Stimulated activated memory B cell treated with anti-CD40 and anti-IgM and Interleukin-4, amounts not matched to agents 10 μg/mL and 1 μg/mL and 100 μg/mL, for 72 hours (primary cell): ENCODE measurements around the gene PPM1L.
"Not testable (repeated sequence)": the region's sequence is repeated elsewhere in the genome, so short reads cannot be mapped to it uniquely, and the experiment has no call there.

ENCODE experiments used
- ATAC-seq: fragments of 150-1000 bp; cut with Tn5 transposase; 2 replicates; pipeline ENCODE4 v1.10.0; 2021
- H3K27ac Mint-ChIP-seq: one replicate; pipeline ENCODE4 v1.8.0; 2022; ENCODE audit warnings: mild to moderate bottlenecking, mixed read lengths
- H3K27me3 Mint-ChIP-seq: one replicate; pipeline ENCODE4 v1.8.0; 2022; ENCODE audit warnings: mixed read lengths
- H3K36me3 Mint-ChIP-seq: one replicate; pipeline ENCODE4 v1.8.0; 2022; ENCODE audit warnings: mixed read lengths
- H3K4me1 Mint-ChIP-seq: one replicate; pipeline ENCODE4 v1.8.0; 2022; ENCODE audit warnings: mixed read lengths
- H3K4me3 Mint-ChIP-seq: one replicate; pipeline ENCODE4 v1.8.0; 2022; ENCODE audit warnings: mild to moderate bottlenecking, moderate library complexity, mixed read lengths
- H3K9me3 Mint-ChIP-seq: one replicate; pipeline ENCODE4 v1.8.0; 2022; ENCODE audit warnings: mixed read lengths

PPM1L gene

GRCh38 chr3:160755776-160756304 is at the start of gene PPM1L:
Gene PPM1L (plus strand): TSS chr3:160756231.
- H3K9me3 Mint-ChIP-seq: no peaks in the 10 kb centered on the region
- ATAC-seq: peak; percentile 77
- H3K27me3 Mint-ChIP-seq: peaks cover 15% of the 10 kb centered on the region
- peak within 1 kb of the TSS; percentile 94 for H3K4me3 Mint-ChIP-seq
- H3K4me1 Mint-ChIP-seq: peaks cover 45% of the 10 kb centered on the region
- no peaks in the 10 kb centered on the region for H3K36me3 Mint-ChIP-seq
- H3K27ac Mint-ChIP-seq: peak within 1 kb of the TSS; percentile 92

GRCh38 chr3:160707187-160707794 is 48.7 kb upstream of the PPM1L start:
- Mint-ChIP-seq H3K36me3 (no peaks in the 10 kb centered on the region), H3K9me3 (no peaks in the 10 kb centered on the region), H3K4me1 (no peaks in the 10 kb centered on the region), H3K27me3 (peaks cover 30% of the 10 kb centered on the region), H3K27ac (no peak overlapping the region), H3K4me3 (no peak overlapping the region)
- peak; percentile 67 for ATAC-seq

GRCh38 chr3:160709477-160710182 is 46.4 kb upstream of the PPM1L start:
- no peaks in the 10 kb centered on the region for H3K36me3 Mint-ChIP-seq
- H3K9me3 Mint-ChIP-seq: no peaks in the 10 kb centered on the region
- H3K27me3 Mint-ChIP-seq: peaks cover 40% of the 10 kb centered on the region
- no peaks in the 10 kb centered on the region for H3K4me1 Mint-ChIP-seq
- ATAC-seq: no peak
- no peak overlapping the region for H3K27ac Mint-ChIP-seq
- no peak overlapping the region for H3K4me3 Mint-ChIP-seq

- not testable (repeated sequence) for H3K9me3 Mint-ChIP-seq, ATAC-seq, H3K27ac Mint-ChIP-seq, H3K4me3 Mint-ChIP-seq, H3K36me3 Mint-ChIP-seq, H3K4me1 Mint-ChIP-seq
- H3K27me3 Mint-ChIP-seq: peaks cover 30% of the 10 kb centered on the region
Measured at GRCh38 chr3:160713144-160713543, 42.9 kb upstream of the PPM1L start.

- Mint-ChIP-seq H3K36me3 (no peaks in the 10 kb centered on the region), H3K9me3 (no peaks in the 10 kb centered on the region), H3K27me3 (peaks cover 10% of the 10 kb centered on the region), H3K4me1 (no peaks in the 10 kb centered on the region), H3K27ac (no peak overlapping the region), H3K4me3 (no peak overlapping the region)
- no peak for ATAC-seq
Measured at GRCh38 chr3:160719710-160720109, 36.3 kb upstream of the PPM1L start.

DNA sequence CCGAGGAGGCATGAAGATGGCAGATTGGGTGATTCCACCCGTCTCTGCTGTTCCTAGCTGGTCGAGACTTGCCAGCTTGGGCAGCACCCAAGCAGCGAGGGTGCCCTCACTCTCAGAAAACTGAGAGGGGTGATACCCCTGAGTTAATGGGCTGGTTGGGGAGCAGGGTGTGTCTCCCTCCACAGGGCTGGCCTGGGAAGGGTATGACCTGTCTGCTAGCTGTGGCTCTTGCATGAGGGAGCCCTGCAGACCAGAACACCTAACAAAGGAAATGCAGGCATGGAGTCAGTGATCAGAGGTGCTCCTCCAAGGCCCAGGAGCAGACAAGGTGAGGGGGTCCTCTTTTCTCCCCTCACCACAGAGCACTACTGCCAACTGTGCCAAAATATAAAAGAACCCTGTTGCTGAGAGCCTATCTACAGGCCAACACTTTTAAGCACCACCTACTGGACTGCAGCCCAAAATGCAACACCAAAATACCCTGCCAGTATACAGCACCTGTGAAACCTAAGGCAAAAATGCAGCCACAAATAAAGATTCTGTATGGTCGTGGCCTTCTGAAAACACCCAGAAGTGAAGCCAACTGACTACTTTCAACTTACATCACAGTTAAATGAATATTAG is 35.8 kb upstream of the PPM1L start:
- no peak for ATAC-seq
- H3K9me3 Mint-ChIP-seq: no peaks in the 10 kb centered on the region
- H3K27me3 Mint-ChIP-seq: peaks cover 10% of the 10 kb centered on the region
- no peak overlapping the region for H3K4me3 Mint-ChIP-seq
- no peaks in the 10 kb centered on the region for H3K4me1 Mint-ChIP-seq
- H3K36me3 Mint-ChIP-seq: no peaks in the 10 kb centered on the region
- no peak overlapping the region for H3K27ac Mint-ChIP-seq

DNA sequence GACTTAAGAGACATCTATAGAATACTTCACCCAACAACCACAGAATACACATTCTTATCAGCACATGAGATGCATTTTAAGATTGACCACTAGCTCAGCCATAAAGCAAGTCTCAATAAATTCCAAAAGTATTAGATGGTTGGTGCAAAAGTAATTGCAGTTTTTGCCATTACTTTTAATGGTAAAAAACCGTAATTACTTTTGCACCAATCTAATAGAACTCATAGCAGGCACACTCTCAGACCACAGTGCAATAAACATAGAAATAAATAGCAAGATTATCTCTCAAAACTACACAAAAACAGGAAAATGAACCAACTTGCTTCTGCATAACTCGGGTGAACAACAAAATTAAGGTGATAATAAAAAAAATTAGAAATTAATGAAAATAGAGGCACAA is 33.7 kb upstream of the PPM1L start:
- ATAC-seq: no peak
- no peaks in the 10 kb centered on the region for H3K9me3 Mint-ChIP-seq
- no peak overlapping the region for H3K27ac Mint-ChIP-seq
- H3K4me1 Mint-ChIP-seq: no peaks in the 10 kb centered on the region
- H3K36me3 Mint-ChIP-seq: no peaks in the 10 kb centered on the region
- H3K27me3 Mint-ChIP-seq: no peaks in the 10 kb centered on the region
- no peak overlapping the region for H3K4me3 Mint-ChIP-seq

DNA sequence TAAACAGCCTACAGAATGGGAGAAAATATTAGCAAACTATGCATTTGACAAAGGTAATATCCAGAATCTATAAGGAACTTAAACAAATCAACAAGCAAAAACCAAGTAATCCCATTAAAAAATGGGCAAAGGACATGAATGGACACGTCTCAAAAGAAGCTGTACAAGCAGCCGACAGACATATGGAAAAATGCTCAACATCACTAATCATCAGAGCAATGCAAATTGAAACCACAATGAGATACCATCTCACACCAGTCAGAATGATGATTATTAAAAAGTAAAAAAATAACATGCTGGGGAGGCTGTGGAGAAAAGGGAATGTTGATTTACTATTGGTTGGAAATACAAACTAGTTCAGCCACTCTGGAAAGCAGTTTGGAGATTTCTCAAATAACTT is 30.7 kb upstream of the PPM1L start:
- no peaks in the 10 kb centered on the region for H3K4me1 Mint-ChIP-seq
- no peak for ATAC-seq
- H3K9me3 Mint-ChIP-seq: no peaks in the 10 kb centered on the region
- H3K27me3 Mint-ChIP-seq: no peaks in the 10 kb centered on the region
- H3K27ac Mint-ChIP-seq: no peak overlapping the region
- H3K4me3 Mint-ChIP-seq: no peak overlapping the region
- H3K36me3 Mint-ChIP-seq: no peaks in the 10 kb centered on the region

GRCh38 chr3:160735826-160736225 is 20.2 kb upstream of the PPM1L start:
- no peaks in the 10 kb centered on the region for H3K36me3 Mint-ChIP-seq
- no peak overlapping the region for H3K4me3 Mint-ChIP-seq
- no peak overlapping the region for H3K27ac Mint-ChIP-seq
- no peaks in the 10 kb centered on the region for H3K4me1 Mint-ChIP-seq
- H3K9me3 Mint-ChIP-seq: no peaks in the 10 kb centered on the region
- no peak for ATAC-seq
- H3K27me3 Mint-ChIP-seq: peaks cover 9% of the 10 kb centered on the region

DNA sequence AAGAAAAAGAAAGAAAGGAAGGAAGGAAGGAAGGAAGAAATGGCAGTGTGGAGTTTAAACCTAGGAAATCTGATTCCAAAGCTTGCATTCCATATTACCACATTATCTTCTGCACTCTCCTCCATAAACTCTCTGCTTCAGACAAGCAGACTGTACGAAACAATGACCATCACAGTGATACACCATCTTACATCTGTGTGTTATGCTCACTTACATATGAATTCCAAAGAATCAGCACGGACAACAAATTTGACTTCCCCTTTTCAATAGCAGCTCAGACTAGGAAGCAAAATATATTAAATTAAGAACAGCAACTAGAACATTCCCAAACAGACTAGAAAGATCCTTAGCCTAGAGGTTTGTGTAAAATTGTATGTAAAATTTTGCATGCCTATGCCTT is 18.0 kb upstream of the PPM1L start:
- no peaks in the 10 kb centered on the region for H3K36me3 Mint-ChIP-seq
- no peak for ATAC-seq
- no peak overlapping the region for H3K27ac Mint-ChIP-seq
- no peaks in the 10 kb centered on the region for H3K4me1 Mint-ChIP-seq
- H3K27me3 Mint-ChIP-seq: peaks cover 9% of the 10 kb centered on the region
- no peaks in the 10 kb centered on the region for H3K9me3 Mint-ChIP-seq
- no peak overlapping the region for H3K4me3 Mint-ChIP-seq

DNA sequence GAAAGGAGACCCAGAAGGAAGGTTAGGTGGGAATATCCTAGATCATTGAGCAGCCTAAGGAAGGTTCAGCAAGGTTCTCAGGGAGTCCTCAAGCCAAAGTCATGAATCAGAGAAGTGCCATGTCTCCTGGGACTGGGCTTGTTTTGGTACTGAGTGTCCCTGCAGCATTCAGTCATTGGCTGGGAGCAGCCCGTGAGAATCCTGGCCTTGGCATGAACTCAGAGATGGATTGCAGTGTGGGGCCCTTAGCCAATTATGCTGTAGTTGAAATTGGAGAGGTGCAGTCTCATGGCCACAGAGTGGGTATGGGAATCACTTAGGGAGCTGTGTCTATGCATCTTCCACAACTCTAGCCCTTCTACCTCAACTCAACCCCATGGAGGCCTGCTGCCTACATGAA is 17.0 kb upstream of the PPM1L start:
- Mint-ChIP-seq H3K4me3 (no peak overlapping the region), H3K9me3 (no peaks in the 10 kb centered on the region), H3K27ac (no peak overlapping the region), H3K4me1 (no peaks in the 10 kb centered on the region), H3K36me3 (no peaks in the 10 kb centered on the region), H3K27me3 (peaks cover 9% of the 10 kb centered on the region)
- ATAC-seq: no peak

DNA sequence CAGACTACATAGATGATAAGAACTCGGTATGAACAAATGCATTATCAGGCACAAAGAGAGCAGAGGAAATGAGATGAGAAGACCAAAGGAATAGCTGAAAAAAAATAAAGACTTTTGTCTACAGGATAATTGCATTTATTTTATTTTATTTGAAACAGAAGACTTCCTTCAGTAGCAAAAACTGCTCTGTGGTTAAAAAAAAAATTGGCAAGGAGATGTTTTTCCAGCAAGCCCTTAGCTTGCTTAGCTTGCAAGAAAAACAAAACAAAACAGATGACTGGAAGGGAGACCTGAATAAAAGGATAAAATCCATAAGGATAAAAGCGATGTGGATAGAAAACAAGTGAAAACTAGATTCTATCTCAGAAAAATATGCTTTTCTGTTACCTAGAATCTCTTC is 9.1 kb upstream of the PPM1L start:
- Mint-ChIP-seq H3K9me3 (no peaks in the 10 kb centered on the region), H3K36me3 (no peaks in the 10 kb centered on the region), H3K4me3 (no peak overlapping the region), H3K27me3 (no peaks in the 10 kb centered on the region), H3K27ac (no peak overlapping the region), H3K4me1 (no peaks in the 10 kb centered on the region)
- no peak for ATAC-seq

DNA sequence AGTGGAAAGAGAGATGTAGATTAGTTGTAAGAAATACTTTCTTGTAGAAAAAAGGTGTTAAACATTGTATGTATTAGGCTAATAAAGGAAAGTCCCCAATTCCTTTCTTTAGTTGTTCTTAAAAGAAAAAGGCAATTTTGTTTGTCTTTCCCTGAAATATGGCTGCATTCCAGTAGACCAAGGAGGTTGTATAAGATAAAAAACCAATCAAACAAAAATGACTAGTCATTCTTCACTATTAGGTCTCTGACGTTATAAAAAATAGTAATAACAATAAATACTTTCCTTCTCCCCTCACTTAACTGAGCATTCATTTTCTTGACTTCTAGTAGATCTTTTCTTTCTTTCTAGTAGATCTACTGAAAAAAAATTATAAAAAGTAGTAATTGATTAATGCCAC is 8.6 kb upstream of the PPM1L start:
- Mint-ChIP-seq H3K27me3 (no peaks in the 10 kb centered on the region), H3K4me3 (no peak overlapping the region), H3K9me3 (no peaks in the 10 kb centered on the region), H3K4me1 (no peaks in the 10 kb centered on the region), H3K27ac (no peak overlapping the region), H3K36me3 (no peaks in the 10 kb centered on the region)
- ATAC-seq: no peak

GRCh38 chr3:160748231-160748630 is 7.8 kb upstream of the PPM1L start:
- no peaks in the 10 kb centered on the region for H3K4me1 Mint-ChIP-seq
- no peak overlapping the region for H3K27ac Mint-ChIP-seq

GRCh38 chr3:160748787-160749186 is 7.2 kb upstream of the PPM1L start:
- no peak for ATAC-seq
- Mint-ChIP-seq H3K36me3 (no peaks in the 10 kb centered on the region), H3K4me3 (no peak overlapping the region), H3K27ac (no peak overlapping the region), H3K4me1 (no peaks in the 10 kb centered on the region), H3K27me3 (no peaks in the 10 kb centered on the region), H3K9me3 (no peaks in the 10 kb centered on the region)

More at GRCh38 chr3:160748231-160748630, 7.8 kb upstream of the PPM1L start:
- no peak for ATAC-seq
- Mint-ChIP-seq H3K9me3 (no peaks in the 10 kb centered on the region), H3K27me3 (no peaks in the 10 kb centered on the region), H3K4me3 (no peak overlapping the region), H3K36me3 (no peaks in the 10 kb centered on the region)

DNA sequence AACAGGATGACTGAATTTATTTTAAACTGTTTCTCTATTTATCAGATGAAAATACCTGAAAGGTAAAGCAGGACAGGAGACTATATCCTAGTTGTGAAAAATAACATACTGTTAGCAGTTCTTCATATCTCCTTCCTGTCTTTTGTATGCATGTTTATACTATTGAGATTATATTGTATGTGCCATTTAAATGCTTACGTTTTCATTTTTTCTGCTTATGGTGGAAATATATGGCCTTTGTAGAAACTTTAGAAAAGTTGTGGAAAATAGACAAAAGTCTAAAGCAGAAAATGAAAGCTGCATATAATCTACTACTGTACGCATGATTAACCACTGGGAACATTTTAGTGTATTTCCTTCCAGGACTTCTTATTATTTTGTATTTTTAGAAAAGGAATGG is 2.1 kb upstream of the PPM1L start:
- ATAC-seq: no peak
- H3K36me3 Mint-ChIP-seq: no peaks in the 10 kb centered on the region
- no peaks in the 10 kb centered on the region for H3K9me3 Mint-ChIP-seq
- peaks cover 15% of the 10 kb centered on the region for H3K27me3 Mint-ChIP-seq
- peaks cover 37% of the 10 kb centered on the region for H3K4me1 Mint-ChIP-seq
- H3K27ac Mint-ChIP-seq: peak overlapping the region; percentile 92
- H3K4me3 Mint-ChIP-seq: peak overlapping the region; percentile 94
